Measurements from ENCODE around the gene IRS1. TPM values are rescaled to one million over a fixed set of nuclear protein-coding genes. Genes with fewer than 3 reads are reported as not detected.
"Not testable (repeated sequence)": the region's sequence is repeated elsewhere in the genome, so short reads cannot be mapped to it uniquely, and the experiment has no call there.

The IRS1 gene
- total RNA-seq, 2 experiments from 2014 or later, result 2.6 to 3.3 TPM

- Mint-ChIP-seq H3K4me3 (peak overlapping the region; percentile 88), H3K27me3 (no peaks in the 10 kb centered on the region), H3K4me1 (peaks cover 59% of the 10 kb centered on the region), H3K27ac (peak overlapping the region; percentile 95), H3K36me3 (ENCODE audit: low read depth) (peaks cover 59% of the 10 kb centered on the region), H3K9me3 (ENCODE audit: low read depth) (no peaks in the 10 kb centered on the region)
- peak; percentile 7 for DNase-seq
- ChIA-PET POLR2A (no interaction called here), CTCF (no interaction called here)
- no peak for ATAC-seq
- intact Hi-C loops (cut with DNase I, micrococcal nuclease), result loop anchor here (2.0 to 10.0 kb wide), 9 partner anchors 47 to 1895 kb away; partner anchors contain the start of gene DOCK10 (in 1 of the 2)
Observed at GRCh38 chr2:226837334-226837733, 37.7 kb upstream of the IRS1 start.

GRCh38 chr2:226836548-226836885, 36.9 kb upstream of the IRS1 start:
- ATAC-seq (peak; percentile 26), DNase-seq (no peak)
- no peaks in the 10 kb centered on the region for H3K27me3 Mint-ChIP-seq
- ChIA-PET POLR2A (interaction anchor here (3.0 kb wide), 1 partner anchor 37 kb away, joined by 13 read pairs; no protein-coding TSS in a partner anchor), CTCF (interaction anchor here (0.7 kb wide), 1 partner anchor 34 kb away, joined by 3 read pairs; no protein-coding TSS in a partner anchor)
- H3K4me3 Mint-ChIP-seq, result peak overlapping the region; percentile 88
- intact Hi-C loops (cut with DNase I, micrococcal nuclease), result loop anchor here (1.0 to 10.0 kb wide), 13 partner anchors 35 to 1894 kb away; partner anchors contain the start of genes DOCK10 (in 1 of the 2) and MFF (in 1 of the 2)
- H3K36me3 Mint-ChIP-seq (ENCODE audit: low read depth), result peaks cover 56% of the 10 kb centered on the region
- peak overlapping the region; percentile 95 for H3K27ac Mint-ChIP-seq
- no peaks in the 10 kb centered on the region for H3K9me3 Mint-ChIP-seq (ENCODE audit: low read depth)
- peaks cover 56% of the 10 kb centered on the region for H3K4me1 Mint-ChIP-seq

DNA sequence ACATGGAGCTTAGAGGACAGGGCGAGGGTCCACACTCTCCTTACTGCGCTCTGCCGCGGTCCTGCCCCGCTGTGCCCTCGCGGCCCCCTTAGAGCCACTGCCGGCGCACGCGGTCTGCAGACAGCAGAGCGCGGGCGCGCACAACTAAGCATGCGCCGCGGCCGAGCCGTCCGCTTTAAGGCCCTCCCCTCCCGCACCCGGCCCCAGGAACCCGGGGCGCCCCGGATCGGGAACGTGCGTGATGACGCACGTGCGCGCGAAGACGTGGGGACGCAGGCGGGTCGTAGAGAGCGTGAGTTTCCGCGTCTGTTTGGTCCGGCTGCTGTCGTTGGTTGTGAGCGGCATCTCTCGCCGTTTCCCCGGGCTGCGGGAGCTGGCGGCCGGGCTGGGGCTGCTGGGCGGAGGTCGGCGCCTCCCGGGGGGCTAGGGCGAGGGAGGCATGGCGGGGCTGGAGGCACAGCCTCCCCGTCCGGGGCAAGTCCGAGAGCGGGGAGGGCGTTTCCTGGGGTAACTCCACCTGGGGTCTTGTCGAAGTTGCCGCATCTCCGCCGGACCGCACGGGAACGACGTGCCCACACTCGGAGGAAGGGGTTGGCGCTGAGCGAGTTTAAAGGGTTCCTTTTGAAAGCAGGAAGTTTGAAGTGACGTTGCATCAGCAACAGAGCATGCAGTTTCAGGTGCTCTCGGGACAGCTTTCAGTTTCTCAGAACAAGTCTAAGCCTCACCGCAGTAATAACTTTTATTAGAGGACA, 36.4 kb upstream of the IRS1 start, which contains the start of gene RHBDD1:
Gene RHBDD1, plus strand, starts transcription at position 259 of the 752 bp plus-strand sequence. CDS start 28,640 bp downstream, outside the sequence.
- Mint-ChIP-seq H3K36me3 (ENCODE audit: low read depth) (peaks cover 56% of the 10 kb centered on the region), H3K4me1 (peaks cover 54% of the 10 kb centered on the region), H3K9me3 (ENCODE audit: low read depth) (no peaks in the 10 kb centered on the region), H3K27me3 (no peaks in the 10 kb centered on the region), H3K27ac (peak within 1 kb of the TSS; percentile 95), H3K4me3 (peak within 1 kb of the TSS; percentile 88)
- POLR2A ChIA-PET, result interaction anchor here (0.7 to 3.0 kb wide), 5 partner anchors 36 to 236 kb away, joined by 3 to 13 read pairs (median 4); partner anchors contain the start of gene IRS1
- peak; percentile 97 for DNase-seq
- peak; percentile 87 for ATAC-seq
- CTCF ChIA-PET, result interaction anchor here (0.7 to 1.5 kb wide), 5 partner anchors 34 to 945 kb away, joined by 3 to 5 read pairs (median 3); no protein-coding TSS in a partner anchor
- intact Hi-C loops (cut with DNase I, micrococcal nuclease), result loop anchor here (1.0 to 10.0 kb wide), 14 partner anchors 35 to 1894 kb away; partner anchors contain the start of genes DOCK10 (in 1 of the 2) and MFF (in 1 of the 2)

DNA sequence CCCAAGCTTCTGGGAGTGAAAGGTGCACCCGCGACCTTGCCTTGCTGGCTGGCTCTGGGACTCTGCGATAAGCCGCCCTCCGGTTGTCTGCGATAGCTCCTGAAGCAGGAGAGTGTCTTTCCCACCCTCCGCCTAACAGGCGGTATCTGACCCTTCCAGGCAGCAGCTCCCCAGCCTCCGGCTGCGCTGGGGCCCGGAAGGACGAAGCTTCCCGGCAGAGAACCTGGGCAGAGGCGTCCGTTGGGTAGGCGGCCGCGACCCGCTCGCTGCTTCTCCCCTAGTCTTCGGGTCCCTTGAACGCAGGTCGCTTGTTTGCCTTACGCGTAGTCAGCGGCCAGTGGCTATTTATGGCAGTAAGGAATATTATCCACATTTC, 35.8 kb upstream of the IRS1 start:
- ChIA-PET POLR2A (interaction anchor here (0.7 to 3.0 kb wide), 5 partner anchors 36 to 237 kb away, joined by 3 to 13 read pairs (median 4); partner anchors contain the start of gene IRS1), CTCF (interaction anchor here (0.7 to 1.5 kb wide), 4 partner anchors 33 to 944 kb away, joined by 3 to 5 read pairs (median 4); no protein-coding TSS in a partner anchor)
- Mint-ChIP-seq H3K36me3 (ENCODE audit: low read depth) (peaks cover 55% of the 10 kb centered on the region), H3K27ac (peak overlapping the region; percentile 95), H3K4me3 (peak overlapping the region; percentile 88), H3K4me1 (peaks cover 52% of the 10 kb centered on the region), H3K27me3 (no peaks in the 10 kb centered on the region), H3K9me3 (ENCODE audit: low read depth) (no peaks in the 10 kb centered on the region)
- intact Hi-C loops (cut with DNase I, micrococcal nuclease), result loop anchor here (2.0 to 10.0 kb wide), 9 partner anchors 35 to 1893 kb away; partner anchors contain the start of gene DOCK10 (in 1 of the 2)
- ATAC-seq, result peak; percentile 8
- peak; percentile 58 for DNase-seq

DNA sequence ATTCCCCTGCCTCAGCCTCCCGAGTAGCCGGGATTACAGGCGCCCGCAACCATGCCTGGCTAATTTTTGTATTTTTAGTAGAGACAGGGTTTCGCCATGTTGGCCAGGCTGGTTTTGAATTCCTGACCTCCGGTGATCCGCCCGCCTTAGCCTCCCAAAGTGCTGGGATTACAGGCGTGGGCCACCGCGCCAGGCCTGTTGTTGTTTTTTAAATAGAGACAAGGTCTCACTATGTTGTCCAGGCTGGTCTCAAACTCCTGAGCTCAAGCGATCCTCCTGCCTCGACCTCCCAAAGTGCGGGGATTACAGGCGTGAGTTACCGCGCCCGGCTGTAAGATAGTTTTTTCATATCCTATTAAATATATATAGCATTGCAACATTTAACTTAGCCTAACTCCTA, 35.3 kb upstream of the IRS1 start:
- DNase-seq, result peak; percentile 6
- H3K27me3 Mint-ChIP-seq; ATAC-seq; H3K9me3 Mint-ChIP-seq (ENCODE audit: low read depth): not testable (repeated sequence)
- ChIA-PET CTCF (interaction anchor here (1.0 to 1.5 kb wide), 3 partner anchors 33 to 46 kb away, joined by 3 to 5 read pairs (median 4); no protein-coding TSS in a partner anchor), POLR2A (interaction anchor here (0.7 to 3.0 kb wide), 4 partner anchors 35 to 237 kb away, joined by 3 to 13 read pairs (median 8); partner anchors contain the start of gene IRS1)
- H3K36me3 Mint-ChIP-seq (ENCODE audit: low read depth), result peaks cover 51% of the 10 kb centered on the region
- H3K4me3 Mint-ChIP-seq, result peak overlapping the region; percentile 88
- H3K4me1 Mint-ChIP-seq, result peaks cover 50% of the 10 kb centered on the region
- intact Hi-C loops (cut with DNase I, micrococcal nuclease), result loop anchor here (2.0 to 10.0 kb wide), 9 partner anchors 34 to 1893 kb away; partner anchors contain the start of gene DOCK10 (in 1 of the 2)
- peak overlapping the region; percentile 95 for H3K27ac Mint-ChIP-seq

GRCh38 chr2:226832061-226832460, 32.4 kb upstream of the IRS1 start:
- POLR2A ChIA-PET, result interaction anchor here (0.6 kb wide), 1 partner anchor 30 kb away, joined by 6 read pairs; no protein-coding TSS in a partner anchor
- Mint-ChIP-seq H3K4me3 (no peak overlapping the region), H3K4me1 (peaks cover 36% of the 10 kb centered on the region), H3K27ac (no peak overlapping the region), H3K9me3 (ENCODE audit: low read depth) (no peaks in the 10 kb centered on the region), H3K27me3 (no peaks in the 10 kb centered on the region), H3K36me3 (ENCODE audit: low read depth) (peaks cover 31% of the 10 kb centered on the region)
- no peak for ATAC-seq
- intact Hi-C loops (cut with DNase I, micrococcal nuclease), result loop anchor here (10.0 kb wide), 3 partner anchors 153 to 1887 kb away; no protein-coding TSS in a partner anchor
- CTCF ChIA-PET, result interaction anchor here (0.5 kb wide), 1 partner anchor 145 kb away, joined by 4 read pairs; no protein-coding TSS in a partner anchor
- no peak for DNase-seq

- Mint-ChIP-seq H3K4me3 (no peak overlapping the region), H3K36me3 (ENCODE audit: low read depth) (peaks cover 31% of the 10 kb centered on the region), H3K27ac (no peak overlapping the region), H3K27me3 (no peaks in the 10 kb centered on the region), H3K4me1 (peaks cover 33% of the 10 kb centered on the region), H3K9me3 (ENCODE audit: low read depth) (no peaks in the 10 kb centered on the region)
- intact Hi-C loops (cut with DNase I, micrococcal nuclease), result loop anchor here (10.0 kb wide), 3 partner anchors 154 to 1886 kb away; no protein-coding TSS in a partner anchor
- DNase-seq (no peak), ATAC-seq (no peak)
- POLR2A ChIA-PET, result interaction anchor here (0.6 kb wide), 1 partner anchor 31 kb away, joined by 6 read pairs; no protein-coding TSS in a partner anchor
- CTCF ChIA-PET, result no interaction called here
Observed at GRCh38 chr2:226831266-226831665, 31.6 kb upstream of the IRS1 start.

DNA sequence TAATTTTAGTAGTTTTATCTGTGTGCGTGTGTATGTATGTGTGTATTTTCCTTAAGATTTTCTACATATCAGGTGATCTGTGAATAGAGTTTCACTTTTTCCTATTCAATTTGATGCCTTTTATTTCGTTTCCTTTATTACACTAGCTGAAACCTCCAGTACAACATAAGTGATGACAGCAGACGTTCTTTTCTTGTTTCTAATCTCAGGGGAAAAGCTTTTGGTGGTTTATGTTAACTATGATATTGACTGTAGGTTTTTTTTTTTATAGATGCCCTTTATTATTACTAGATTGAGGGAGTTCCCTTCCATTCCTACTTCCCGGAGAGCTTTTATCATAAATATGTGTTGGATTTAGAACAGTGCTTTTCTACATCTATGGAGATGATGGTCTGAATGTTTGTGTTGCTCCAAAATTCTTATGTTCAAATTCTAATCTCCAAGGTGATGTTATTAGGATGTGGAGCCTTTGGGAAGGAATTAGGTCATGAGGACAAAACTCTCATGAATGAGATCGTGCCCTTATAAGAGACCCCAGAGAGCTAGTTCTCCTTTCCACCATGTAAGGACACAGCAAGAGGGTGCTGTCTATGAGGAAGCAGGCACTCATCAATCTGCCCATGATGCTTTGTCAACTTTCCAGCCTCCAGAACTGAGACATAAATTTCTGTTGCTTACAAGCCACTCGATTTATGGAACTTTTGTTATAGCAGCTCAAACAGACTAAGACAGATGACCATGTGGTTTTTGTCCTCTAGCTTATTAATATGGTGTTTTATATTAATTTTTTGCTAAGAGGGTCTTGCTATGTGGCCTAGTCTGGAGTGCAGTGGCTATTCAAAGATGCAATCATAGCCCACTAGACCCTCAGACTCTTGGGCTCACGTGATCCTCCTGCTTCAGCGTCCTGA, 30.4 kb upstream of the IRS1 start:
- Mint-ChIP-seq H3K4me1 (peaks cover 33% of the 10 kb centered on the region), H3K36me3 (ENCODE audit: low read depth) (peaks cover 29% of the 10 kb centered on the region), H3K9me3 (ENCODE audit: low read depth) (no peaks in the 10 kb centered on the region), H3K4me3 (no peak overlapping the region), H3K27me3 (no peaks in the 10 kb centered on the region), H3K27ac (no peak overlapping the region)
- ChIA-PET CTCF (interaction anchor here (0.5 to 2.0 kb wide), 4 partner anchors 9 to 37 kb away, joined by 3 to 5 read pairs (median 4); no protein-coding TSS in a partner anchor), POLR2A (no interaction called here)
- ATAC-seq (no peak), DNase-seq (no peak)
- intact Hi-C loops (cut with DNase I, micrococcal nuclease), result loop anchor here (10.0 kb wide), 3 partner anchors 155 to 1885 kb away; no protein-coding TSS in a partner anchor

- ChIA-PET CTCF (interaction anchor here (1.3 kb wide), 1 partner anchor 26 kb away, joined by 4 read pairs; no protein-coding TSS in a partner anchor), POLR2A (no interaction called here)
- Mint-ChIP-seq H3K27ac (no peak overlapping the region), H3K36me3 (ENCODE audit: low read depth) (peaks cover 20% of the 10 kb centered on the region), H3K9me3 (ENCODE audit: low read depth) (no peaks in the 10 kb centered on the region), H3K4me1 (peaks cover 29% of the 10 kb centered on the region), H3K27me3 (no peaks in the 10 kb centered on the region), H3K4me3 (no peak overlapping the region)
- intact Hi-C loops (cut with DNase I, micrococcal nuclease), result no loop called here
- ATAC-seq, result peak; percentile 30
- DNase-seq, result no peak
Observed at GRCh38 chr2:226828191-226828590, 28.6 kb upstream of the IRS1 start.

DNA sequence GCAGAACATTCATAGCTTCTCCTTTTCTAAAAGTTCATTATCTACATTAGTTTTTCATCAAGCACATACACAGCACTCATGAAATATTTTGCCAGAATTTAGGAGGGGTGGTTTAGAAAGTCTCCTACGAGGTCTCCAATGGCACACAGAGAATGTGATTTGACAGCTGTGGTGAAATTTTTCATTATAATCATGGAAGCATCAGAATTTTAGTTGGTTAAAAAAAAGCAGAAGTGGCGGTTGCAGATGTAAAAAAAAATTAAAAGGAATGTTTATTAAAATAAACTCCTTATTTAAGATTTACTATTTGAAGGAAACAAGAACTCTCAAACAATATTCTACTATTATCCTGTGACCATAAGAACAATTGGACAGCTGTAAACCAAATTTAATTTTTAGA, 25.4 kb upstream of the IRS1 start:
- Mint-ChIP-seq H3K36me3 (ENCODE audit: low read depth) (no peaks in the 10 kb centered on the region), H3K4me3 (no peak overlapping the region), H3K4me1 (peaks cover 13% of the 10 kb centered on the region), H3K27ac (no peak overlapping the region), H3K9me3 (ENCODE audit: low read depth) (no peaks in the 10 kb centered on the region), H3K27me3 (no peaks in the 10 kb centered on the region)
- DNase-seq (no peak), ATAC-seq (no peak)
- POLR2A ChIA-PET, result no interaction called here
- CTCF ChIA-PET, result interaction anchor here (1.0 to 1.1 kb wide), 2 partner anchors 12 to 22 kb away, joined by 3 to 5 read pairs; no protein-coding TSS in a partner anchor
- intact Hi-C loops (cut with DNase I, micrococcal nuclease), result no loop called here
